ENCODE results near the gene SPR.
"Not testable (repeated sequence)": the region's sequence is repeated elsewhere in the genome, so short reads cannot be mapped to it uniquely, and the experiment has no call there.

Gene SPR

GRCh38 chr2:72889991-72890390 lies 2.8 kb downstream of the SPR start:
- DNase-seq: no peak

GRCh38 chr2:72891091-72891818 lies 4.0 kb downstream of the SPR start:
- no peak for DNase-seq

- DNase-seq: peak; percentile 56
These were observed 5.4 kb downstream of the SPR start for GRCh38 chr2:72892506-72893173.

- peak; percentile 26 for DNase-seq
These were observed 6.5 kb downstream of the SPR start for GRCh38 chr2:72893594-72894319.

GRCh38 chr2:72894514-72894913 lies 7.3 kb downstream of the SPR start:
- DNase-seq: no peak

- no peak for DNase-seq
These were observed 7.9 kb downstream of the SPR start for GRCh38 chr2:72895154-72895553.

GRCh38 chr2:72895759-72896281 lies 8.6 kb downstream of the SPR start:
- DNase-seq: no peak

GRCh38 chr2:72896446-72896845 lies 9.2 kb downstream of the SPR start:
- DNase-seq: no peak

GRCh38 chr2:72897785-72898584 lies 10.8 kb downstream of the SPR start:
- DNase-seq: no peak

GRCh38 chr2:72898585-72898906 lies 11.3 kb downstream of the SPR start:
- no peak for DNase-seq

GRCh38 chr2:72900191-72900825 lies 13.1 kb downstream of the SPR start:
- DNase-seq: no peak

- DNase-seq: no peak
These were observed 14.2 kb downstream of the SPR start for GRCh38 chr2:72901426-72901825.

GRCh38 chr2:72907369-72907768 lies 20.2 kb downstream of the SPR start:
- DNase-seq: not testable (repeated sequence)

- DNase-seq: no peak
These were observed 21.5 kb downstream of the SPR start for GRCh38 chr2:72908741-72909140.

GRCh38 chr2:72911256-72911655 lies 24.0 kb downstream of the SPR start:
- no peak for DNase-seq

GRCh38 chr2:72913486-72914205 lies 26.4 kb downstream of the SPR start:
- DNase-seq: no peak

- DNase-seq: no peak
These were observed 27.0 kb downstream of the SPR start for GRCh38 chr2:72914206-72914559.

GRCh38 chr2:72914589-72915319 lies 27.5 kb downstream of the SPR start:
- DNase-seq: no peak

- no peak for DNase-seq
These were observed 28.2 kb downstream of the SPR start for GRCh38 chr2:72915320-72915906.

GRCh38 chr2:72915907-72916742 lies 28.9 kb downstream of the SPR start:
- DNase-seq: peak; percentile 45

Measured in stimulated activated CD4-positive, alpha-beta T cell treated with anti-CD3 and anti-CD28 coated beads, Interleukin-12 subunit alpha, Interleukin-12 subunit beta, amount 100 ng/mL, for 4 hours (primary cell).